ENCODE data around the gene EMD.
"Not testable (repeated sequence)": the region's sequence is repeated elsewhere in the genome, so short reads cannot be mapped to it uniquely, and the experiment has no call there.

GRCh38 chrX:154343620-154344019 is 35.5 kb upstream of the EMD start:
- TF ChIP-seq NFIC (IDR thresholded peaks at IDR 0.05; ENCODE audit: low read depth, low read length); E2F8 (IDR thresholded peaks at IDR 0.05; ENCODE audit: low read depth, partially characterized antibody); REST (IDR thresholded peaks at IDR 0.05; ENCODE audit: low read depth, low read length); CTCF (IDR thresholded peaks at IDR 0.05 in 2 of 3, conservative IDR thresholded peaks at IDR 0.05 in 1 of 3; ENCODE audit: control insufficient read depth in 2 of 3, extremely low read depth in 1 of 3, insufficient read depth in 1 of 3, low read depth in 3 of 3, low read length in 3 of 3); PRDM15 (CRISPR knock-in tag; IDR thresholded peaks at IDR 0.05); CBX5 (IDR thresholded peaks at IDR 0.05; ENCODE audit: low read depth); IRF5 (IDR thresholded peaks at IDR 0.05; ENCODE audit: borderline replicate concordance); CEBPB (IDR thresholded peaks at IDR 0.05; ENCODE audit: borderline replicate concordance in 1 of 2, low read depth in 2 of 2, low read length in 2 of 2); EP300 (IDR thresholded peaks at IDR 0.05; ENCODE audit: borderline replicate concordance in 1 of 2, control insufficient read depth in 1 of 2, low read depth in 2 of 2, low read length in 2 of 2); CHD2 (IDR thresholded peaks at IDR 0.05; ENCODE audit: borderline replicate concordance, low read depth, low read length): not testable (repeated sequence)
